Suprapubic skin (tissue), 4 donors: Measurements from ENCODE around the gene ATP11B.

Source experiments
- CTCF ChIP-seq, 2 donors: fragments of 200-600 bp in 1 of 2; fragments of 450-650 bp in 1 of 2; sonication (generic) in 1 of 2; IDR thresholded peaks; one replicate each; pipeline ENCODE4 v1.5.1; 2016 to 2019; ENCODE audit warnings: antibody characterized with exemption in 2 of 2, mild to moderate bottlenecking in 1 of 2, moderate library complexity in 1 of 2
- EP300 ChIP-seq: sonication (generic); formaldehyde crosslinking; IDR thresholded peaks from one replicate; pipeline ENCODE4 v1.6.1; 2017; ENCODE audit warnings: antibody characterized with exemption
- POLR2A ChIP-seq, 2 donors: fragments of 450-650 bp; IDR thresholded peaks; one replicate each; pipeline ENCODE4 v1.6.1; 2017; ENCODE audit warnings: antibody characterized with exemption in 2 of 2, mild to moderate bottlenecking in 2 of 2, moderate library complexity in 2 of 2
- POLR2AphosphoS5 ChIP-seq, 3 donors: sonication (generic); formaldehyde crosslinking; IDR thresholded peaks; one replicate each; pipeline ENCODE4 v1.6.1; 2017; ENCODE audit warnings: antibody characterized with exemption in 3 of 3

GRCh38 chr3:182809531-182809930 lies 16.2 kb downstream of the ATP11B start:
- TF ChIP-seq CTCF (IDR thresholded peaks at IDR 0.05) (no peak), EP300 (no peak), POLR2A (IDR thresholded peaks at IDR 0.05) (no peak), POLR2AphosphoS5 (IDR thresholded peaks at IDR 0.05) (no peak)
